Dedifferentiated amniotic fluid mesenchymal stem cell (primary cell): ENCODE data around the gene RPL11.
A peak's percentile ranks its signal among the peaks of the same experiment; 100 is the strongest.
"Not testable (repeated sequence)": the region's sequence is repeated elsewhere in the genome, so short reads cannot be mapped to it uniquely, and the experiment has no call there.

Experiments used
- DNase-seq: peaks from one replicate; pipeline ENCODE4 v3.0.0-alpha.2; 2016; ENCODE audit errors: extremely low spot score

Gene RPL11

DNA sequence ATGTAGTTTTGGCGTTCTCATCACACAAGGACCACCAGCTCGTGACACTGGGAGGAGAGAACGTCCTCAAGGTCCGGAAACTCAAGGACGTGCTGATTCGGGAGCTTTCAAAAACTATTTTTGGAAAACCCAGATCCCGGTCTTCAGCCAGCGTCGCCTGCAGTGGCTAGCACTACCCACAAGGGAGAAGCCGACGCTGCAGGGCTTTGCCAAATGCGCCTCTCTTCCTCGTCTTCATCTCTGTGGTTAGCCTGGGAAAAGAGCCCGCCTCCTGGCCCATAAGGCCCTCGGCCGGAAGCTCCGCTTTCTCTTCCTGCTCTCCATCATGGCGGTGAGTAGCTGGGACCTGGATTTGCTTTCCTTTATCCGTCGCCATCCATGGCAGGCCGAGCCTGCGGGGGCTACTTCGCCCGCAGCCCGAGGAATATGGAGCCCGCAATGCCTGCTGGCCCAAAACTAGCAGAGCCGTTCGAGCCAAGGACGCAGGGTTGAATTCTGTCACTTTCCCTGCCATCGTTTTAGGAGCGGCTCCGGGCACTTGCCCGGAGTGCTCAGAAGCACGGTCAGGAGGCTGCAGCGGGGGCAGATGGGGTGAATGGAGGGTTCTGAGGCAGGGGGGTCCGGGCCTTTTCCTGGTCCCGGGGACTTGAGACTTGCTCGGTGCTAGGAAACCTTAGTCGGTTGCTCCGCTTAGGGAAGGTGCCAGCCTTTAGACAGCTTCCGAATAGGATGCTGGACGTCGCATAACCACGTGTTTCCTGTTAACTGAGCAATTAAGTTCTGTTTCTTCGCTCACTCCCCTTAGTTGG, at the start of gene RPL11:
TSS of gene RPL11 (plus strand) at position 308 of the 809 bp plus-strand sequence. CDS start at position 326, 18 bp downstream.
- DNase-seq: peak; percentile 97

DNA sequence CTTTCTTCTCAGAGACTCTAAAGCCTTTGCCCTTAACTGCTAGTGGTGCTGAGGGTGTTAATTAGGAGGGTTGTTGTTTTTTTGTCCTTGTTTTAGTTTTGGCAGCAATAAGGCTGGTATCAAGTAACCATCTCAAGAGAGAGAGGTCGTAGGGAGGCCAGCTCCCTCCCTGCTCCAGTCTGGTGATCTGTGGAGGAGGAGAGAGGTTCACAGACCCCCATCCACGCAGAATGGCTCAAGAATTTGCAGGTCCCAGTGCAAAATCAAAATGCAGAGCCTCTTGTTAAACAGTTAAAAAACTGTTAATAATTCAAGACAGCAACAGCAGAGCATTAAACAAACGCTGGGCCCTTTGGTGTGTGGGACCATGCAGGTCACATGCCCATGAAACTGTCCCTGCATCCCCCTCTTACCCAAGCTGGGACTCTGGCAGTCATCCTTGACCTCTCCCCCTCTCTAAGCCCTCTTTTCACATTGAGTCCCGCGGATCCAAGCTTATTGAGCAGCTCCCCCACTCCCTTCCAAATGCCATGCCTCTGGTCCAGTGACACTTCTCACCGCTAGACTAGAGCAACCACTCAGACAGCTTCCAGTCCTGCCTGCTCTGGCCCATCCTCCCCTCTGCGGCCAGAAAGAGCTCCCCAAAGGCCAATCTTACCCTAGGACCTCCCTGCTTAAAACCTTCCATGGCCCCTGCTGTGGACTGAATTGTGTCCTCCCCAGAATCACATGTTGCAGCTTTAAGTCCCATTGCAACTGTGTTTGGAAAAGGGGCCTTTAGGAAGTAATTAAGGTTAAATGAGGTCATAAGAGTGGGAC, 47.7 kb upstream of the RPL11 start:
- no peak for DNase-seq

DNA sequence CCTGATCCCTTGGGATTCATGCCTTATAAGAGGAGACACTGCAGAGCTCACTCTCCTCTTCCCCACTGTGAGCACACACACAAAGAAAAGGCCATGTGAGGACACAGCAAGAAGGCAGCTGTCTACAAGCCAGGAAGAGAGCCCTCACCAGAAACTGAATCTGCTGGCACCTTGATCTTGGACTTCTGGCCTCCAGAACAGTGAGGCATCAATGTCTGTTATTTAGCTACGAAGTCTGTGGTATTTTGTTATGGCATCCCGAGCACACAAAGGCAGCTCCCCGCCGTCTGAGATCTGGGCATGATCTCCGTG, 47.1 kb upstream of the RPL11 start:
- DNase-seq: no peak

DNA sequence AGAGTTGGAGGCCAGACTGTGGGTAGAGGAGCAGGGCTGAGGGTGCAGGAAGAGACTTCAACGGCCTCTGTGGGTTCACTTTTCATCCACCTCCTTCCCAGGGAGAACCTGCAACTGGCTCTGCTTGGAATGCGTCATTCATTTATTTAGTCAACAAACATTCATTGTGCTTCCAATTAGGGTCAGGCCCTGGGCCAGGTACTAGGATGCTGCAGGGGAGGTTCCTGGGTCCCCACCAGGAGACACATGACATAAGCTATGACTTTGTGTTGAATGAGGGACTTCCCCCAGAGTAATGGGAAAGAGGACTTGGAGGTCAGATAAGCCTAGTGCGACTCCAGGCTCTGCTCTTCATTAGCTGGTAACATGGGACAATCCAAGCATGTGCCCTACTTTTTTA, 46.3 kb upstream of the RPL11 start:
- no peak for DNase-seq

DNA sequence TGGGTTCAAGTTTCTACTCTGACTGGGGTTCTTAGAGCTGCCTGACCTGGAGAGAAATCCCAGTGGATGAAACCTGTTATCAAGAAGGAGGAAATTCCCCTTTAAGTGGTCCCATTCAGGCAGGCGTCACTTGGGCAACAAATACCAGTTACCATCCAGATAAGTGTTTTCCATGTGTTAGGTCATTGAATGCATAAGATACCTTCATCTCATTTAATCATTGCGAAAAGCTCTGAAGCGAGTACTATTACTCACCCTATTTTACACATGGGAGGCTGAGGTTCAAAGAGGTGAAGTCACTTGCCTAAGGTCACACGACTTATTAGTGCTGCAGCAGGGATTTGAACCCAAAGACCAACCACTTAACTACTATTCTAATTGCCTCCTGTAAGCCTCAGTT, 45.5 kb upstream of the RPL11 start:
- no peak for DNase-seq

DNA sequence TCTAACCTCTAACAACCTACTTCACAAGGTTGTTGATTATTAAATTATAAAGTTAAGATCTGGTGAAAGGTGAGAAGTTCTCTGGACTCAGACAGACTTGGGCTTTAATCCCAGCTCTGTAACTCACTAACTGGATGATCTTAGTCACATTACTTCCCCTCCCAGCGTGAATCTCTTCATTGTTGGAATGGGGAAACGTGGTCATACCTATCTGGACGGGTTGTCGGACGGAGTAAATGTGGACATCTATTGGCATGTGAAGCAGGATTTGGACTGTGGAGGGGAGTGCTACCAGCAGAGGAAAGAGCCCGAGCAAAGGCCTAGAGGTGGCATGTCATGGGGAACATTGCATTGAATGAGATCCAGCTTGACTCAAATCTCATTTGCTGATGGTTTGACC, 45.1 kb upstream of the RPL11 start:
- DNase-seq: no peak

DNA sequence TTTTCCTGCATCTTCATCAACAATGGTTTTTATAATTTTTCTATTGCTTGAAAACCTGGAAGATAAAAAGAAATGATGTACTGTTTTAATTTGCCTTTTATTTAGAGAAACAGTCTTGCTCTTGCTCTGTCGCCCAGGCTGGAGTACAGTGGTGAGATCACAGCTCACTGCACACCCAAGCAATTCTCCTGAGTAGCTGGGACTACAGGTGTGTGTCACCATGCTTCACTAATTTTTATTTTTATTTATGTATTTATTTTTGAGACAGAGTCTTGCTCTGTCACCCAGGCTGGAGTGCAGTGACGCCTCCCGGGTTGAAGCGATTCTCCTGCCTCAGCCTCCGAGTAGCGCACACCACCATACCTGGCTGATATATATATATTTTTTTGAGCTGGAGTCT, 43.0 kb upstream of the RPL11 start:
- no peak for DNase-seq

DNA sequence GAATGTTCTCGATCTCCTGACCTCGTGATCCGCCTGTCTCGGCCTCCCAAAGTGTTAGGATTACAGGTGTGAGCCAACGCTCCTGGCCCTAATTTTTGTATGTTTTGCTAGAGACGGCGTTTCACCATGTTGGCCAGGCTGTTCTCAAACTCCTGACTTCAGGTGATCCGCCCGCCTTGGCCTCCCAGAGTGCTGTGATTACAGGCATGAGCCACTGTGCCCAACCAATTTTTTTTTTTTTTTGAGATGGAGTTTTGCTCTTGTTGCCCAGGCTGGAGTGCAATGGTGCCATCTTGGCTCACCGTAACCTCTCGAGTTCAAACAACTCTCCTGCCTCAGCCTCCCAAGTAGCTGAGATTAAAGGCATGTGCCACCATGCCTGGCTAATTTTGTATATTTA, 42.4 kb upstream of the RPL11 start:
- DNase-seq: not testable (repeated sequence)

DNA sequence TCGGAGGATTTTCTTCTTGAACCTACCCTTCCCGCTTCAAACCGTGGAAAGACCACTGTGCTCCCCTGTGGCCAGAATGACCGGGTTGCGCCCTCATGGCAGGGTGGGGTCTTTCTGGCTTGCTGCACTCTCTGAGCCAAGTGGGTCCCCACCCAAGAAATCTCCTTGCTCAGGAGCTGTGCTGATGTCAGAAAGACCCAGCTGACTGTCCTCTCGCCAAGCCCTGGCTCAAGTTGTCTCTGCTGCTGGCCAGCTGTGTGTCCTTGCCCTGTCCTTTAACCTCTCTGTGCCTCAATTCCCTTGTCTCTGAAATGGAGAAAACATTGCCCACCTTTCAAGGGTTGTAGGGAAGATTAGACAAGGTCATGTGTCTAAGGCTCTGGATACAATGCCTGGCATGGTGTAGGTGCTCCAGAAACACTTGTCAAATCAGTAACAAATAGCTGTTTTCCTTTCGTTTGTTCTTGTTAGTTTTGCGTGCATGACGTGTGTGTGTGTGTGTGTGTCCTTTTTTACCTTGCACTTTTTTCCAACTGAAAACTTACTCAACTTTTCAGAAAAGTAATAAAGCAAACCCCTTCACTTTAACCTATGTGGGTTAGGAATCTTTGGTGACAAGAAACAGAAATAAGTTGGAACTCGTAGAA, 41.1 kb upstream of the RPL11 start:
- no peak for DNase-seq

DNA sequence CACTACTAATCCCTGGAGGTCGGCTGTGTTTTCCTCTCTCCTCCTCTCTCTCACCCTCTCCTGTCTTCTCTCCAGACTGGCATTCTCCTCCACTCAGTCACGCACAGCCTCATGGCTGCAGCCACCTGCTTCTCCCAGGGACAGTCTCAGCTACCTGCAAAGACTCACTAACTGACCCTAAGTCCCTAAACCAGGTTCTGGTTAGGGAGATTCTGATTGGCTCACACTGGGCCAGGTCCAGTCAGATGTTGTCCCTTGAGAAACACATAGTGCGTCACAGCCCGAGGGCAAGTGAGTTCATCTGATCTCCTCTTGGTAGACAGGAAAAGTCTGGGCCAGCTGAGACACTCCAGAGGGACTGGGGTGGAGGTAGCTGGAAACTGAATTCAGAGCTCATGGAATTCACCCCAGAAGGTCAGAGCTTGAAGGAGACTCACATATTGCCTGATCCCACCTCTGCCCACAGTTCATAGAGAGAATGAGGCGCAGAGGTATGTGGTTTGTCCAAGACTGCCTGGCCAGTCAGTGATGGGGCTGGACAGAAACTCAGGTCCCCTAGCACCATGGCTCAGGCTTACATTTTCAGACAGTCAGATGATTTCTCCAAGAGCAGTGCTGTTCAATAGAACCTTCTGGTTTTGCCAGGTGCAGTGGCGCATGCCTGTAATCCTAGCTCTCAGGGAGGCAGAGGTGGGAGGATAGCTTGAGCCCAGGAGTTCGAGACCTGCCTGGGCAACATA, 40.4 kb upstream of the RPL11 start:
- DNase-seq: no peak

DNA sequence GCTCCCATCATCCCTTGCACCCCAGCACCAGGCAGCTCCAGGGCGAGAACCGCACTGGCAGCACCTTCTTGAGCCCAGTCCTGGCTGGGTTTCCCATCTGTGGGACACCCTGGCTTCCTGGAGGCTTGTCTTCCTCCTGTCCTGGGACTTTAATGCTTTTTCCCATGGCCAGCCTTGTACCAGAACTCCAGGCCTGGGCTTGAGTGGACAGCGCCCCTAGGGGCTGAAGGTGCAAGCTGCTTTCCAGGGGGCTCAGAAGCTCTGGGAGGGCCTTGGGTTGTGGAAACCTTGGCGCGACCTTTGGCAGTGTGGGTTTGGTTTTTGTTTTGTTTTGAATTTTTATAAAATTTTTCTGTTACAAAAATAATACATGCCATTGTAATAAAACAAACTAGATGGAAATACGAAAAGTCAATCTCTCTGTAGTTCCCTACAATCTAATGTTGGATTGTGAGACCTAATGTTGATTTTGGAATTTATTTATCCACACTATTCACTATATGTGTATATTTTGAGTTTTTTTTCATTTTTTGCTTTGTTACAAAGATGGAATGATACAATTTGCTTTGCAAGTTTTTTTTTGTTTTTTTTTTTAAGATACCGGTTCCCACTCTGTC, 33.8 kb upstream of the RPL11 start:
- no peak for DNase-seq

DNA sequence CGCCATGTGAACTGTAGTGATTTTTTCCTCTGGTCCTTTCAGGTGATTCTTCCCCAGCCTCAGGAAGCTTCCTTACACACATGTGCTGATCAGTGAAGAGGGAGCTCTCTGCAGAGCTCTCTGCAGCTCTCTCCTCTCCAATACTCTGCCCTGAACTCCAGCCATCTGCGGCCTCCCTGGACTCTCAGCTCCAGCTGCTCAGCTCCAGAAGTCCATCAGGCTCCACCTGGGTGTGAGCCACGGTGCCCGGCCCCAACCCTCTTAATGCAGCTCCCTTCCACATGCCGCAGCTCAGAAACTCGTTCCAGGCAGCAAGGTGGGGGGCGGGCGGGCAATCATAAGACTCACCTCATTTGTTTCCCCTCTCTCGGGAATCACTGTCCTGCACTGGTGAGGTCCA, 30.9 kb upstream of the RPL11 start:
- no peak for DNase-seq

DNA sequence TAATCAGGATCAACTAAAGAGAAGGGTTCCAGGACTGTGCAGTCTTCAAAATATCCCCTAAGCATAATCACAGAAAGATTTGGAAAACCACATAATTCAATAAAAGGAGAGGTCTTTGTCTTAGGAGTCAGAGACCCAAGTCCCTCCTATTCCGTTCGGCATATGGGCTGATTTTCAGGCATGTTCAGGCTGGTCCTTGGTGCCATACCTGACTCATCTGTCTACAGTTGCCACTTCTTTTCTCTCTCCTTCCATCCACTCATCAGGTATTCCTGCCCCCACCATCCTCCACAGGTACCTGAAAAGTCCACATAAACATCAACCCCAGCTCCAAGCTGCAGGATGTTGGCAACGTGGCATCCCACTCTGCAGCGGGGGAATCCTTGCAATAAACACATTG, 29.7 kb upstream of the RPL11 start:
- no peak for DNase-seq

DNA sequence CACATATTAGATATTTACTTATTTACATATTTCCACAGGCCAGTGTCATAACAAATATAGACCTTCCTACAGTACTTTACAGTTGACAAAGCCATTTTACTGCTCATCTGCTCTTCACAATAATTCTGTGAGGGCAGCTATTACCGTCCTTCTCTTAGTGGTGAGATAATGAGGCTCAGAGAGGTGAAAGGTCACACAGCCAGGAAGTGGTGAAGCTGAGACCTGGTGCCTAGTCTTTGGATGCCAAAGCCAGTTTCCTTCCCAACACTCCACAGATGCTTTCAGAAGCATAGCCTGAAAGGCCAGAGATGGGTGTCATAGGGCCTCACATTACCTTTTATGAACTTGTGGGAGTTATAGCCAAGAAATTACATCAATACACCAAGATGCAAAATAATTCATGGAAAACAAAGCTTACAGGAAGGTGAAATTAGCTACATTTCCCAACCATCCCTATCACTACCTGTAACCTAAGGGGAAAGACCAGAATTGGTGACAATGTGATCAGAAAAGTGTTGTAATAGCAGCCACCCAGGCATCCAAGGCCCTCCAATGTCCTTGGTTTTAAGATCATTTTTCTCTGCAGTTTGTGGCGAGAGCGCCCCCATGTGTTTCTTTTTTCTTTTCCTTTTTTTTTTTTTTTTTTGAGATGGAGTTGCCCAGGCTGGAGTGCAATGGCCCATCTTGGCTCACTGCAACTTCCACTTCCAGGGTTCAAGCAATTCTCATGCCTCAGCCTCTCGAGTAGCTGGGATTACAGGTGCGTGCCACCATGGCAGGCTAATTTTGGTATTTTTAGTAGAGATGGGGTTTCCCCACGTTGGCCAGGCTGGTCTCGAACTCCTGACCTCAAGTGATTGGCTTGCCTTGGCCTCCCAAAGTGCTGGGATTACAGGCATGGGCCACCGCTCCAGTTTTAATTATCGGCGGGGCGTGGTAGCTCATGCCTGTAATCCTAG, 26.5 kb upstream of the RPL11 start:
- DNase-seq: peak; percentile 35

DNA sequence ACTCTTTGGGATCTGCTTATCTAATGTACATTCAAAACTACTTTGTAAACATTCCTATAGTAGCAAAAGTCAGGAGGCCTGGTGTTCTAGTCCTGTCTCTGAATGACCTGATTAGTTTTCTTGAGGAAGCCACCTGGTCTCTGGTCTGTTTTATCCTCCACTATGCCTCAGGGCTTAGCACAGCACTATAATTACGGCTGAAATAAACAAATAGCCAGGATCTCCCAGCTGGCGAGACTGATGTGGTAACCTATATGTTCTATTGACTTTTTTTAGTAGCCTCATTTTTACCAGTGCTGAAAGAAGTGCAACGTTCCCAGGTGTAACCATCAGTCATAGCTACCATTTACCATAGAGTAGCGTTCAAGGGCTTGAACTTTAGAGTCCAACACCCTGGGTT, 24.2 kb upstream of the RPL11 start:
- no peak for DNase-seq

DNA sequence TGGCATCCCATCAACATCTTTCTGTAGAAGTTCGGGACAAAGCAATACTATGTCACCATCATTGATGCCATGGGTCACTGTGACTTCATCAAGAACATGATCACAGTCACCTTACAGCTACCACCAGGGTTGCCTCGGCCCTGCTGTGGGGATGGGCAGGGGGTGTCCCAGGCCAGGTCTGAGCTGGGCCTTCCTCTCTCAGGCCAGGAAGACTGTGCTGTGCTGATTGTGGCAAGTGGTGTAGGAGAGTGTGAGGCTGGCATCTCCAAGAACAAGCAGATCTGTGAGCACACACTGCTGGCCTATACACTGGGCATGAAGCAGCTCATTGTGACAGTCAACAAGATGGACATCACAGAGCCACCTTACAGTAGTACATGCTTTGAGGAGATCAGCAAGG, 20.9 kb upstream of the RPL11 start:
- DNase-seq: no peak

DNA sequence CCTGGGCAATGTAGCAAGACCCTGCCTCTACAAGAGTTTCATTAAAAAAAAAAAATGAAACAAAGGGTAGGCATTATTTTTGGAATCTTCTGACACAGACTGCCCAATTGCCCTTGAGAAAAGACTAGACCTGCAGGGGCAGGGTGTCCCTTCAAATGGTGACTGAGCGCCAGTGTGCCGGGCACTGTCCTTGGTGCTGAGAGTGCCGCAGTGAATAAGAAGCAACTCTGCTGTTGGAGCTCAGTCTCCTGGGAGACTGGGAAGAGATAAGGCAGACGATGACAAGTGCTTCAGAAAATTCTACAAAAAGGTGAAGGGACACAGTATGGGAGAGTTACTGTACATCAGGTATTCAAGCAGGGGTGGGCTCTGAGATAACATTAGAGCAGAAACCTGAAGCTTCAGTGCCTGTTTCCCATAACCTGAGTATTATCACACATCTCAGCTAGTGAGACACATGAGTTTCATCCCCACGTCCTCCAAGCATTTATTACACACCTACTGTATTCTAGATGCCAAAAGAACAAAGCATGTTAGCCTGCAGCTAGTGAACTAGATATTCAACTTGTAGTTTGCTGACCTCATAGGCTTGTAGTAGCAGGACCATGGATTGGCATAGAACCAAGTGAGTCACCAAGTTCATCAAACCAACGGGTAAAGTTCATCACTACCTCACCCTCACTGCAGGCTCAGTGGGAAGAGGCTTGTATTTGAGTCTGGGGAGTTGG, 18.4 kb upstream of the RPL11 start:
- DNase-seq: no peak

DNA sequence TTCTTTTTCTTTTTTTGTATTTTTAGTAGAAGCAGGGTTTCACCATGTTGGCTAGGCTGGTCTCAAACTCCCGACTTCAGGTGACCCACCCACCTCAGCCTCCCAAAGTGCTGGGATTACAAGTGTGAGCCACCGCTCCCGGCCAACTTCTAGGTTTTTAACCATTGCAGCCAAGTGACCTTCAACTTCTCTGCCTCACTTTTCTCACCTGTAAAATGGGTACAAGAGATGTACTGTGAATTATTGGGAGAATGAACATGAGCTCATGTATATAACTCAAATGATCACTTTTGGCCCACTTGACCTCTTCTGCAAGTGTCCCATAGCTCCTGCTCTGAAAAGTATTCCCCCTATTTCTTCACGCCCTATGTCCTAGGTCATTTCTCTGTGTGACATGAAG, 11.8 kb upstream of the RPL11 start:
- DNase-seq: no peak

DNA sequence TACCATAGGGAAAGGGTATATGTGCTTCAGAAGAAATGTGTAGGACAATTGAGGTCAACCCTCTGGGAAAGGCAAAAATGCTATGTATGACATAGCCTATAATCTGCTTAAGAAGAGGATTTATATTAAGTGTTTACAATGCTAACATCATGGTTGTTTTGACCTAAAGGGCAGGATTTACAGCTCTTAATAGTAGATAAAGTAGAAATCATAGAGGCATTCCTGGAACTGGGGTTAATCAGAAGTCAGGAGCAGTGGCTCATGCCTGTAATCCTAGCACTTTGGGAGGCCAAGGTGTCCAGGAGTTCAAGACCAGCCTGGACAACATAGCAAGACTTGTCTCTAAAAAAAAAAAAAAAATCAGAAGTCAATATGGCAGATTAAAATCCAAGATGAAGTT, 8.7 kb upstream of the RPL11 start:
- DNase-seq: no peak

DNA sequence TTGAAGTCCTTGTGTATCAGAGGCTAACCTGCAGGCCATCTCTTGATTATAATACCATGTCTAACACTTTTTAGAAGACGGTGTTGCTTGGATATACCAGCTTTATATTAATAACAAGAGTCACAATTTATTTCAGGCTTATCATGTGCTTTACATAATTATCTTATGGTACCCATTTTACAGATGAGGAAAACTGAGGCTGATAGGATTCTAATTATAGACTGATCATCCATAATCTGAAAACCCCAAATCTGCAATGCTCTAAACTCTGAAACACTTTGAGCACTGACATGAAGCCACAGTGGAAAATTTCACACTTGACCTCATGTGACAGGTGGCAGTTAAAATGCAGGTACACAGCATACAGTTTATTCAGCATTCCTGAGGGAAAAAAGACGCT, 7.2 kb upstream of the RPL11 start:
- DNase-seq: no peak
